T-helper 1 cell treated with Interleukin-12 subunit alpha and Interleukin-12 subunit beta and Interleukin-4 antibody, amounts not matched to agents 30 μg/mL and 1 μg/mL, for 36 hours (primary cell): ENCODE results near the gene CGB1.
"Not testable (repeated sequence)": the region's sequence is repeated elsewhere in the genome, so short reads cannot be mapped to it uniquely, and the experiment has no call there.

Experiments used
- H3K27ac Mint-ChIP-seq: one replicate; pipeline ENCODE4 v1.8.0; 2021; ENCODE audit warnings: mild to moderate bottlenecking, mixed read lengths
- H3K27me3 Mint-ChIP-seq: one replicate; pipeline ENCODE4 v1.8.0; 2021; ENCODE audit warnings: low read depth, mixed read lengths
- H3K36me3 Mint-ChIP-seq: one replicate; pipeline ENCODE4 v1.8.0; 2021; ENCODE audit warnings: low read depth, mixed read lengths
- H3K4me1 Mint-ChIP-seq: one replicate; pipeline ENCODE4 v1.8.0; 2021; ENCODE audit warnings: low read depth, mixed read lengths
- H3K4me3 Mint-ChIP-seq: one replicate; pipeline ENCODE4 v1.8.0; 2021; ENCODE audit warnings: mild to moderate bottlenecking, moderate library complexity, mixed read lengths
- H3K9me3 Mint-ChIP-seq: one replicate; pipeline ENCODE4 v1.8.0; 2021; ENCODE audit warnings: mixed read lengths

Gene CGB1

GRCh38 chr19:49020342-49020741 lies 16.4 kb downstream of the CGB1 start:
- Mint-ChIP-seq H3K27ac (no peak overlapping the region), H3K4me3 (no peak overlapping the region), H3K4me1 (peaks cover 14% of the 10 kb centered on the region), H3K36me3 (peaks cover 13% of the 10 kb centered on the region), H3K9me3 (no peaks in the 10 kb centered on the region), H3K27me3 (peaks cover 30% of the 10 kb centered on the region)

GRCh38 chr19:49019242-49019932 lies 17.3 kb downstream of the CGB1 start:
- Mint-ChIP-seq H3K4me1 (peaks cover 14% of the 10 kb centered on the region), H3K27me3 (peaks cover 30% of the 10 kb centered on the region), H3K9me3 (no peaks in the 10 kb centered on the region), H3K36me3 (peaks cover 13% of the 10 kb centered on the region), H3K4me3 (peak overlapping the region; percentile 85), H3K27ac (peak overlapping the region; percentile 71)

GRCh38 chr19:49018388-49019241 lies 18.1 kb downstream of the CGB1 start:
- Mint-ChIP-seq H3K27me3 (peaks cover 30% of the 10 kb centered on the region), H3K36me3 (peaks cover 18% of the 10 kb centered on the region), H3K4me3 (peak overlapping the region; percentile 85), H3K27ac (peak overlapping the region; percentile 15), H3K4me1 (peaks cover 14% of the 10 kb centered on the region)
- not testable (repeated sequence) for H3K9me3 Mint-ChIP-seq

GRCh38 chr19:49017666-49018351 lies 18.9 kb downstream of the CGB1 start:
- Mint-ChIP-seq H3K36me3 (peaks cover 18% of the 10 kb centered on the region), H3K4me3 (peak overlapping the region; percentile 85), H3K4me1 (peaks cover 14% of the 10 kb centered on the region), H3K27me3 (peaks cover 30% of the 10 kb centered on the region), H3K9me3 (no peaks in the 10 kb centered on the region), H3K27ac (no peak overlapping the region)

- Mint-ChIP-seq H3K4me3 (peak within 1 kb of the TSS; percentile 85), H3K9me3 (no peaks in the 10 kb centered on the region), H3K36me3 (peaks cover 18% of the 10 kb centered on the region), H3K27ac (no peak within 1 kb of the TSS), H3K4me1 (peaks cover 14% of the 10 kb centered on the region), H3K27me3 (peaks cover 30% of the 10 kb centered on the region)
Observed at GRCh38 chr19:49017041-49017665, 19.5 kb downstream of the CGB1 start, which contains the start of gene LHB. TSS of gene LHB (minus strand) at chr19:49017091. CDS start at chr19:49017081, 10 bp downstream.

GRCh38 chr19:49016067-49016839 lies 20.4 kb downstream of the CGB1 start:
- Mint-ChIP-seq H3K4me1 (peaks cover 12% of the 10 kb centered on the region), H3K4me3 (no peak overlapping the region), H3K36me3 (peaks cover 18% of the 10 kb centered on the region), H3K27me3 (peaks cover 27% of the 10 kb centered on the region), H3K27ac (no peak overlapping the region), H3K9me3 (no peaks in the 10 kb centered on the region)

GRCh38 chr19:49014870-49015255 lies 21.8 kb downstream of the CGB1 start:
- H3K27ac Mint-ChIP-seq, result no peak overlapping the region
- no peaks in the 10 kb centered on the region for H3K9me3 Mint-ChIP-seq
- H3K27me3 Mint-ChIP-seq, result peaks cover 14% of the 10 kb centered on the region
- H3K4me3 Mint-ChIP-seq, result no peak overlapping the region
- peaks cover 20% of the 10 kb centered on the region for H3K36me3 Mint-ChIP-seq
- peaks cover 8% of the 10 kb centered on the region for H3K4me1 Mint-ChIP-seq

GRCh38 chr19:49014123-49014869 lies 22.4 kb downstream of the CGB1 start:
- peaks cover 20% of the 10 kb centered on the region for H3K36me3 Mint-ChIP-seq
- no peak overlapping the region for H3K27ac Mint-ChIP-seq
- H3K27me3 Mint-ChIP-seq, result peaks cover 10% of the 10 kb centered on the region
- H3K4me3 Mint-ChIP-seq, result no peak overlapping the region
- no peaks in the 10 kb centered on the region for H3K9me3 Mint-ChIP-seq
- peaks cover 7% of the 10 kb centered on the region for H3K4me1 Mint-ChIP-seq

GRCh38 chr19:49011194-49011593 lies 25.5 kb downstream of the CGB1 start:
- H3K4me1 Mint-ChIP-seq, result no peaks in the 10 kb centered on the region
- no peaks in the 10 kb centered on the region for H3K9me3 Mint-ChIP-seq
- no peaks in the 10 kb centered on the region for H3K27me3 Mint-ChIP-seq
- H3K4me3 Mint-ChIP-seq, result no peak overlapping the region
- H3K36me3 Mint-ChIP-seq, result peaks cover 17% of the 10 kb centered on the region
- H3K27ac Mint-ChIP-seq, result no peak overlapping the region

- H3K27ac Mint-ChIP-seq, result no peak overlapping the region
- no peak overlapping the region for H3K4me3 Mint-ChIP-seq
- no peaks in the 10 kb centered on the region for H3K27me3 Mint-ChIP-seq
- H3K4me1 Mint-ChIP-seq, result no peaks in the 10 kb centered on the region
- H3K9me3 Mint-ChIP-seq, result no peaks in the 10 kb centered on the region
- H3K36me3 Mint-ChIP-seq, result peaks cover 13% of the 10 kb centered on the region
Observed at GRCh38 chr19:49010453-49010852, 26.2 kb downstream of the CGB1 start.

- Mint-ChIP-seq H3K36me3 (peaks cover 15% of the 10 kb centered on the region), H3K27ac (no peak overlapping the region), H3K9me3 (no peaks in the 10 kb centered on the region), H3K4me1 (no peaks in the 10 kb centered on the region), H3K4me3 (no peak overlapping the region), H3K27me3 (no peaks in the 10 kb centered on the region)
Observed at GRCh38 chr19:49009828-49010227, 26.9 kb downstream of the CGB1 start.

GRCh38 chr19:49006905-49007304 lies 29.8 kb downstream of the CGB1 start:
- no peaks in the 10 kb centered on the region for H3K4me1 Mint-ChIP-seq
- H3K4me3 Mint-ChIP-seq, result no peak overlapping the region
- no peak overlapping the region for H3K27ac Mint-ChIP-seq
- H3K36me3 Mint-ChIP-seq, result peaks cover 17% of the 10 kb centered on the region
- no peaks in the 10 kb centered on the region for H3K9me3 Mint-ChIP-seq
- H3K27me3 Mint-ChIP-seq, result no peaks in the 10 kb centered on the region

- no peaks in the 10 kb centered on the region for H3K9me3 Mint-ChIP-seq
- peaks cover 15% of the 10 kb centered on the region for H3K36me3 Mint-ChIP-seq
- H3K4me1 Mint-ChIP-seq, result no peaks in the 10 kb centered on the region
- no peak overlapping the region for H3K4me3 Mint-ChIP-seq
- H3K27me3 Mint-ChIP-seq, result no peaks in the 10 kb centered on the region
- H3K27ac Mint-ChIP-seq, result no peak overlapping the region
Observed at GRCh38 chr19:49004964-49005614, 31.6 kb downstream of the CGB1 start.
